Stimulated activated CD8-positive, alpha-beta memory T cell treated with anti-CD3 and anti-CD28 coated beads, Interleukin-15, amount 100 ng/mL, for 1 hour (primary cell): ENCODE results near the gene TMEM52B.

Source experiments
- DNase-seq: peaks from one replicate; pipeline ENCODE4 v3.0.0-alpha.2; 2020; ENCODE audit warnings: low read depth

TMEM52B gene

DNA sequence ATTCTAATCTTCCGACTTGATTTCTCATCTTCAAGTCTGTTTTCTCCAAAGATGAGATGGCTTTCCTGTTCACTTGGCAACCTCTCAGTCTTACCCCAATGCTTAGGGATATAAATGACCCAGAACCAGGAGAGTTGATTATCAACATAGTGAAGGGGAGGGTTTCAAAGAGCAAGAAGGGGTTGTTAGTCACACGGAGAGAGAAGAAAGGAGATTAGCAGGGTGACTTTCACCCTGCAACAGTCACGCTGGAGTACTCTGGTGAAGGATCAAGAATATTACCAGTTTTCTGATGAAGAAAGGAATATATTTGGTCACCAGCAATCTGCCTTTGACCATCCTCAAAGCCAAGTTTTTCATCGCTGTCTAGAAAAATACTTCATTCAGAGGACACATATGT lies at the start of gene TMEM52B:
Gene TMEM52B (plus strand): TSS at position 212 of the 400 bp plus-strand sequence. CDS start 543 bp downstream, outside the sequence.
- no peak for DNase-seq

DNA sequence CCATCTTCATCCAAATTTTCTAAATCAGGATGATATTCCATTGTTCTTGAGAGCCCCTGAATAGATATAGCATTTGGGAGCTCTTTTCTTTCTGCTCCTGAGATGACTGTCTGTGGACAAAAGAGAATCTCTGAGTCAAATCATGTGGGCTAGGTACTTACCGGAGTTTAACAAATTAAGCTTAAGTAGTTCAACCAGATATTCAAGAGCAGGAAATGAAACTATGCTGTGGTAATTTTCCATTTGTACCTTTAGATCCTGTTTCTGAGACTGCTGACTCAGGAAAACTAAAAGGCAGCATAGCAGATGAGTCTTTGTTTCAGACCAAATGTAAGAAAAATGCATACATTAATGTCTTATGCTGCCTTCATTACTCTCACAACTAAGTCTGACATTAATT lies 48.8 kb upstream of the TMEM52B start, which contains the start of gene CLEC7A:
Gene CLEC7A (minus strand): TSS at position 158 of the 400 bp plus-strand sequence. CDS start 117 bp downstream, at position 41.
- no peak for DNase-seq

DNA sequence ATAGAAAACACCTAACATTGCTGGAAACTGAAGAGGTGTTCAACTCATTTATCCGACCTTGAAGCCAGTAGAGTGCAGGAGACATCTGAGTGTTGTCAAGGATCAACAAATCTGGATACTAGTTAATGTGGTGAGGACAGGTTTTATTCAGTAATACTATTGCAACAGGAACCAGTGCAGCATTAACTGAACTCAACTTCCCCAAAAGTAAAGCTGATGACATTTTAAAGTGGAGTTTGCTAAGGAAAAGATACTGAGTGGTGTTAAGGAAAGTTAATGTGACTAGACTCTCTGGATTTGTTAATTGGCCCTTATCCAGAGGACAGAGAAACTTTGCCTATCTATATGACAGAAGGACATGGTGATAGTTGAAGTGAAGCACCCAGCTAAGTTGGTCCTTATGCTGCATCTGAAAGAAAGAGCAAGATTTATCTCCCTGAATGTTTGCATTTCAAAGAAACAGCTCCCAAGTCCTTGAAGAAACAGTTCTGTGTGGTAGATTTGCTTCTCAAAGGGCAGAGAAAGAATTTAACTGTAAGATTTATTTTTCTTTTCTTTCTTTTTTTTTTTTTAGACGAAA lies 47.6 kb upstream of the TMEM52B start:
- DNase-seq, result no peak

DNA sequence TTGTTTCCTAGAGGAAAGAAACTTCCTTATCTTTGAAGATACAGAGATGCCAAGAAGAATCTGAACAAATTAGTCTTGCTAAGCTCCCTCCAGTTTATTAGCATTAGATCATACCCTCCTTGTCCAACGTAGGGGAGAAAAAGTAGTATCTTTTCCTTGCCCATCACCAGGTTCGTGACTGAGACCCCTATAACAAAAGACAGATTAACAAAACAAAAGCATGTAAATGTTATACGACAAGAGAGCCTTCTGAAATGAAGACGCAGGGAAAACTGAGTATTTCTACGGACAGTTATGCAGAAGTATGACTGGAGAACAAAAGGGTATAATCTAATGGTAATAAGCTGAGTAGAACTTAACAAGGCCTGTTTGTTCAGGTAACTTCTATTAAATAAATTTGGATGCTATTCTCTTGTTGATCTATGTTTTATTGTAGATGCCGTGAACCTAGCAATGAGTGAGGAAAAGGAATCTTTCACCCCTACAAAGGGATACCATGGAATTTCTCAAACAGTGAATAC lies 45.9 kb upstream of the TMEM52B start:
- no peak for DNase-seq

DNA sequence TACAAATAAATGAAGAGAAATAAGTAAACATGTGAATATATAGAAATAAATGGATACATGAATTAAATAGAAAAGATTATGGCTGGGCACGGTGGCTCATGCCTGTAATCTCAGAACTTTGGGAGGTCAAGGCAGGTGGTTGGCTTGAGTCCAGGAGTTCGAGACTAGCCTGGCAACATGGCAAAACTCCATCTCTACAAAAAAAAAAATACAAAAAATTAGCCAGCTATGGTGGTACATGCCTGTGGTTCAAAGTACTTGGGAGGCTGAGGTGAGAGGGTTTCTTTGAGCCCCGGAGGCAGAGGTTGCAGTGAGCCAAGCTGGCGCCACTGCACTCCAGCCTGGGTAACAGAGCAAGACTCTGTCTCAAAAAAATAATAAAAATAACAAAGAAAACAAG lies 43.7 kb upstream of the TMEM52B start:
- no peak for DNase-seq

DNA sequence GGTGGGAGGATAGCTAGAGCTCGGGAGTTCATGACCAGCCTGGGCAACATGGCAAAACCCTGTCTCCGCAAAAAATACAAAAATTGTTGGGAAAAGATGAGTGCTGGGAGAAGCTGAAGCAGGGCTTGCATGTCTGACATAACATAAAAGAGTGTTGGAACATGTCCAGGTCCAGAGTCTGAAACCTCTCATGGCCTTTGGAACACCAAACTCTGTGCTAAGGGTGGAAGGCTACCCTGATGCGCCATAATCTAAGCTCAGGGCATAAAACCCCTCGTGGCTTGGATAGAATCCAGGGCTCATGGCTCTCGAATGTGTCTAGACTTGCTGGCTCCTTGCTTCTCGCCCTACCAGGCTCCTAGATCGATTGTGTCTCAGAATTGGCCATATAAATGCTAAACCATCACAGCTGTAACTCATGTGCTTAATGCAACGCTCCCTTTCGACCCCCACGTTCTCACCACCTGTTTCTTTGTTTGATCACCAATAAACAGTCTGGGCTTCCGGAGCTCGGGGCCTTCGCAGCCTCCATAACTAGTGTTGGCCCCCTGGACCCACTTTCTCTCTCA lies 42.1 kb upstream of the TMEM52B start:
- no peak for DNase-seq

DNA sequence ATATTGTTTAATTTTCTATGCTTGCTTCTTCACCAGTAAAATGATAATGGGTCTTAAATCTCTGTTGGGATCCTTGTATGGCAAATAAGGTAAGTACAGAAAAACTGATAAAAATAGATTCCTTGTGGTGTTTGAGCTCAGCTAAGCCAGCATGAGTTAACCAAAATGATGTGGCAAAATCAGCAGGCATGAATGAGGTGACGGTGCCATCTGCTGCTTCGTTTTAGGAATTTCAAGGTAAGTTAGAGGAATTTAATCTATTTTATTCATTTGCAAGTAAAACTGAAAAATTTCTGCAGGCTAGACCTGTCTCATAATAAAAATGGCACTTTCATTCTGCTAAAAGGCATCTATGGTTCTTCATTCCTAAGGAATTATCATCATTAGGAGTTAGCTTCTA lies 38.8 kb upstream of the TMEM52B start:
- no peak for DNase-seq

DNA sequence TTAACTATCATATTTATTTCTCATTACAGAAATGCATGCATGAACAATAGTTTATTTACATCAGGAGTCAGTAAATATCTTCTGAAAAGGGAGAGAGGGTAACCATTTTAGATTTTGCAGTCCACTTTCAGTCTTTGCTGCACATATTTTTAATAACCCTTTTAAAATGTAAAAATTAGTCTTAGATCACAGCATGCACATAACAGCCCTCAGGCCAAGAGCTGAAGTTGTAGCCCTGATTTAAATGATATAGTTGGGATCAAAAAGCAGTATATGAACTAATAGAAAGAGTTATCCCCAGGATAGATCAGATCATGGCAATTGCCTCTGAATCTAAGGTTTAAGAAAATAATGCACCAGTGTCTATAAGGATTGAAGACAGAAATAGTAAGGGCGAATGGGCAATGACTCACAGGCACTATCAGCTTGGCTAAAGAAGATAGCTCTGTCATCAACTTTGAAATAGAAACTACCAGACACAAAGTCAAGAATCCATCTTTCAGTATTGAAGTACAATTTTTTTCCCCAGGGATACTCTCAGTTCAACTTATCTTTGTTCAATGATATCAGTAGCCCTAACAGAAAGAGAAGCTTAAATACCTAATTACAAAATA lies 35.7 kb upstream of the TMEM52B start:
- DNase-seq, result no peak

DNA sequence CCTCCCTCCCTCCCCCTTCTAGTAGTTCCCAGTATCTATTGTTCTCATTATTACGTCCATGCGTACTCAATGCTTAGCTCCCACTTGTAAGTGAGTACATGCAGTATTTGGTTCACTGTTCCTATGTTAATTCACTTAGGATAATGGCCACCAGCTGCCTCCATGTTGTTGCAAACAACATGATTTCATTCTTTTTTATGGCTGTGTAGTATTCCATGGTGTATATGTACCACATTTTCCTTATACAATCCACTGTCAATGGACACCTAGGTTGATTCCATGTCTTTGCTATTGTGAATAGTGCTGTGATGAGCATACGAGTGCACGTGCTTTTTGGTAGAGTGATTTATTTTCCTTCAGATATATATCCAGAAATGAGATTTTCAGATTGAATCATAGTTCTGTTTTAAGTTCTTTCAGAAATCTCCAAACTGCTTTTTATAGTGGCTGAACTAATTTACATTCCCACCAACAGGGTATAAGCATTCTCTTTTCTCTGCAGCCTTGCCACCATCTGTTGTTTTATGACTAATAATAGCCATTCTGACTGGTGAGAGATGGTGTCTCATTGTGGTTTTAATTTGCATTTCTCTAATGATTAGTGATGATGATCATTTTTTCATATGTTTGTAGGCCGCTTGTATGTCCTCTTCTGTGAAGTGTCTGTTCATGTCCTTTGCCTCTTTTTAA lies 31.0 kb upstream of the TMEM52B start:
- no peak for DNase-seq

DNA sequence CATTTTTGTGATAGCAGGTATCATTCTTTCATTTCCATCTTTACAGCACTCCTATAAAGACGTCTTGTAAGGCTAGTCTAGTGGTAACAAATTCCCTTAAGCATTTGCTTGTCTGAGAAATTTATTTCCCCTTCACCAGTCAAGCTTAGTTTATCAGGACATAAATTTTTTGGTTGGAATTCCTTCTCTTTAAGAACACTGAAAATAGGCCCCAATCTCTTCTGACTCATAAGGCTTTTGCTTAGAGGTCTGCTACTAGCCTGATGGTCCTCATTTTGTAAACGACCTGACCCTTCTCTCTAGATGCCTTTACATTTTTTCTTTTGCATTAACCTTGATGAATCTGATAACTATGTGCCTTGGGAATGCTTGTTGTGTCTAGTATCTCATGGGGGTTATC lies 27.2 kb upstream of the TMEM52B start:
- DNase-seq, result no peak

DNA sequence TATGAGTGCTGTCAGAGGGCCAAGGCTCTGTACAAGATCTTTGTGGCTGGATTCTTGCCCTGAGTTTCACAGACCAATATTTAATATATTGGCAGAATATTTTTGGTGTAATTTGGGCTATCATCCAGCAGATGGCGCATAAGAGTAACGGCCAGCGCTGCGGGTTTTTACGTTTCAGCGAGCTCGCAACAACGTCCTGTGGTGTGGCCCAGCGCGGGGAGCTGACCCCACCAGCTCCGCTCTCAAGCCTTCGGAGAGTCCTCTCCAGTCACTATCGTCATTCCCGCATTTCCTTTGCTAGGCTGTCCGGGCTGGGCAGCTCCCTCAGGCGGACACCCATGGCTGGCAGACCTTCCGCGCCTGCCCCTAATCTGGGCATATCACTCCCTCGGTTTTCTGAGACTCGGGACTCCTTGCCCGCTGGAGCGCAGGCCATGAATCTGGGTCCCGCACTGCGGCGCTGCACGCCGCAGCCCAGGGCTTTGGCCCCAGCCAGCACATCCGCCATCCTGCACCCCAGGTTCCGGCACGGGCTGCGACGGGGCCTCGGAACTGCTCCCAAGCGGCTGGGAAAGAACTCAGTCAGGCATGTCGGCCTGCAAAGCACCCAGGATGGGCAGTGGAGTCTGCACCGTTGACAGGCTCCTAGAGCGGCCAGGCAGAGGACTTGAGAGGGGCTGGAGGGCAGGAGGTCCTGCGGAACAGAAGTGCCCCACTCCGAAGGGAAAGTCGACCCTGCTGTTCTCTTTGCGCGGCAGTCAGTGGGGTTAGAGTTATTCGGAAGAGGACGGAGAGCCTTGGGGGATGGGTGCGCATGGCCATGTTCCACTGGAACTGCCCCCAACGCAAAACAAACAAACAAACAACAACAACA lies 25.3 kb upstream of the TMEM52B start:
- DNase-seq, result peak; percentile 14

DNA sequence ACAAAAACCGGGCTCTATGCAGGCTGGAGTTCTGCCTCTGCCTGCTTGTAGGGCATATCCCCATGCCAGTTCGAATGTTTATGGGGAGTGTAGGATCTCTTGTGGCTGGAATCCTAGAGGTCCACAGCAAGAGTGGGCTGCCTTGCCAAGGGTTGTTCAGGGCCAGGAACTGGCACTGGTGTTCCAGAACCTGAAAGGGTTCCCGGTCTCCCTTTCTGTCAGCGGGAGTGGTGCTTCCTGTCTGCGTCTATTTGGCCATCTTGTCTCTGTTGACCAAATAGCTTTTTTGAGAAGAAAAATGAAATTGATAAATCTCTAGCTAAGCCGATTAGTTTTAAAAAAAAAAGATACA lies 24.7 kb upstream of the TMEM52B start:
- no peak for DNase-seq

DNA sequence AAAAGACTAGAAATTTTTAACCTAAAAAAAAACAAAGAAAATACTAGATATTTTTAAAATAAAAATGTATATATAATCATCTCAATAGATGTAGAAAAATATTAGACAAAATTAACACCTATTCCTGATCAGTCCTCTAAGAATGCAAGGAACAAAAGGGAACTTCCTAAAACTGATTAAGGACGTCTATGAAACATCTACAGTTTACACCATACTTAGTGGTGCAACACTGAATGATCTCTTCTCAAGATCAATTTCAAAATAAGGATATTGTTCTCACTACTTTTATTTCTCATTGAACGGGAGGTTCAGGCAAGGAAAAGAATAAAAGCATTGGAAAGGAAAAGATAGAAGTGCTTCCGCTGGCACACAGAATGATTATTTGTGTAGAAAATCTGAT lies 22.9 kb upstream of the TMEM52B start:
- no peak for DNase-seq

DNA sequence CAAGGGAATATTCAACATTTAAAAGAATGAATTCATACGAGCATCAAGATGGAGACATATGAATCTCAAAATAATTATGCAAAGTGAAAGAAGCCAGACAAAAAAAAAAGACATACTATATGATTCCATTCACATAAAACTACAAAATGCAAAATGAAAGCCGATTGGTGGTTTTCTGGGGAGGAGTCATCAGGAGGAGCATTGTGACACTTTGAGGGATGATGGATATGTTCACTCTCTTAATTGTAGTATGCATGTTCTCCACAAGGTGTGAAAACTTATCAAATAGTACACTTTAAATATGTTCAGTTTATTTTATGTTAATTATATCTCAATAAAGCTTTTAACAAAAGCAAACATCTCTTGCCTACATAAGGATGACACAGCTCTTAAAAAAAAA lies 20.4 kb upstream of the TMEM52B start:
- no peak for DNase-seq

DNA sequence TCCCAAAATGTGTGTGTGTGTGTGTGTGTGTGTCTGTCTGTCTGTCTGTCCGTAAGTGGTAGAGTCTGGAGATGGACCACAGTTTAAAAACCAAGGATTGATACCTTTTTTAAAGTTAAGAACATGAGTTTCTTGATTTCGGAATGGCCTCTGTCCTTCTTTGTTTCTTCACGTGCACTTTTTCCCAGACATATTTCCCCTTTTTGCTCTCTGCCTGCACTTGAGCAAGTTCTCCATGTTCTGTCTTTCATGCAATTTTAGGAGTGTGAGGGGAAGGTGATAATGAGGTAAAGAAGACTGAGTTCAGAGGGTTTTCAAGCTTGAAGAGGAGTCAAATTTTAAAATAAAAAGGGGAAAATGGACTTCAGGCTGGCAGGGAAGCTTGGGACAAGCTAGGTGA lies 19.6 kb upstream of the TMEM52B start:
- DNase-seq, result no peak

DNA sequence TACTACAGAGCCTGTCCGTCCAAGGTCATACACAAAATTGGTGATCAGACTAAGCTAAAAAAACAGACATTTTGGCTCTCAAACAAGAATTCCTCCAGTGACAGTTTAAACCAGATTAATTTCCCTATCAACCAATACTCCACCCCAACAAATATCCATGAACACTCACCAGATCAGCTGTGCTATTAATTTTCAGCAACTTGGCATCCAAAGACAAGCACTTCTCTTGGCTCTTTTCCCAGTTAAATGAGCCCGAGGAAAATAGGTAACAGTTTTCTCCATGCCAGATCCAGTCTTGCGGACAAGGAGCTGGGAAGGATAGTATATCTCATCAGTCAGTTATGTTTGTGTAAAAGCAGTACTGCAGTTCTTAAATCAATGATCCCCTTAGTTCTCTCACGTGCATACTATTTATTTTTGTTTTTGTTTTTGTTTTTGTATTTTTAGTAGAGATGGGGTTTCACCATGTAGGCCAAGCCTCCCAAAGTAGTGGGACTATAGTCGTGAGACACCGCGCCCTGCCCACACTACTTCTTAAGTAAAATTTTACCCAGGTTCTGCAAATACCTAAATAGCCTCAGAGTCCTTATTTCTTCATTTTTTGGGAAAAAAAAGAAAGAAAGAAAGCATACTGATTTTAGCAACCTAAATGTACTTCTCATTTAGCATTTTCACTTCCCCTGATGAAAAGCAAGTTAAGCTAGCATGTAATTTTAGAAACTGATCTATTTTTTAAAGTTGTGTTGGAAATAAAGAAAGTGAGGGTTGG lies 18.0 kb upstream of the TMEM52B start:
- DNase-seq, result no peak

DNA sequence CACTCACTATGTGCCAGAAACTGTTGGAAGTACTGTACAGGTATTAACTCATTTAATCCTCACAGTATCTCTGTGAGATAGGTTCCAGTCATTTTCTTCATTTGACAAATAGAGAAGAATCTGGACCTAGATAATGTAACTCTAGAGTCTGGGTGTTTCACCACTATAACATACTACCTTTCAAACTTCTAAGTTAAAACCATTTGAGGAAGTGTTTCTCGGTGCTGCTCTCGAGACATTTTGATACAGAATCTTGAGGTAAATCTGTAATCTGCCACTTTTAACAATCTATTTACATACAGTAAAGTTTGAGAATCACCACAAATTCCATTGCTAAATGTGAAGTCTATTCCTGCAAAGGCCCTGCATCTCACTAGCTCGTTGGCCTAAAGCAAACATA lies 15.7 kb upstream of the TMEM52B start:
- no peak for DNase-seq

DNA sequence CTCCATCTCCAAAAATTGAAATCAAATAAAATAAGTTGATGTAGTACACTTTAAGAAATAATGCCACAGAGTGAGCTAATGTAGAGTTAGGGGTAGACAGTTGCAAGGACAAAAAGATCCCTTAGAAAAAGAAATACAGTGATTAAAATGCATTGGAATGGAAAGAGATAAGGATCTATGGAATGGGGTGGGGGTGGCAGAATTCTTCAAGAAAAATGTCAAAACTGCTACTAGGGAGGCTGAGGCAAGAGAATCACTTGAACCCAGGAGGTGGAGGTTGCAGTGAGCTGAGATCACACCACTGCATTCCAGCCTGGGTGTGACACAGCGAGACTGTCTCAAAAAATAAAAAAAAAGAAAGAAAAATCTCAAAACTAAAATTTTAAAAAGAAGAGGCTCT lies 13.4 kb upstream of the TMEM52B start:
- DNase-seq, result no peak

DNA sequence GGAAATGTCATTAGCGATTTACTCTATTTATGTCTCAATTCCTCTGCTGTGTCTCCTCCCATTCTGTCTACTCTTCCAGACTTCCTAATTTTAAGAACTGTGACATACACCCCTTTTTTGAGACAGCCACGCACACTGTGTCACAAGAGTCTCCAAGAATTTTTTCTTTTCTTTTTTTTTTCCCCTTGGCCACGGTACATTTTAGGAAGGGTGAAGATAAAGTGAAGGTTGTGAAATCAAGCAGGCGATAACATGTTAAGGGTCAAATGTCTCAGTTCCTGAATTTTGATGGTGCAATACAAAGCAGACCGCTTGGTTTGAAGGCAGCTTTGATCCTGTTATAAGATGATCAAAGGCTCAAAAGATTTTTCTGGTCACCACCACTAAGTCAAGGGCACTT lies 11.2 kb upstream of the TMEM52B start:
- DNase-seq, result no peak

DNA sequence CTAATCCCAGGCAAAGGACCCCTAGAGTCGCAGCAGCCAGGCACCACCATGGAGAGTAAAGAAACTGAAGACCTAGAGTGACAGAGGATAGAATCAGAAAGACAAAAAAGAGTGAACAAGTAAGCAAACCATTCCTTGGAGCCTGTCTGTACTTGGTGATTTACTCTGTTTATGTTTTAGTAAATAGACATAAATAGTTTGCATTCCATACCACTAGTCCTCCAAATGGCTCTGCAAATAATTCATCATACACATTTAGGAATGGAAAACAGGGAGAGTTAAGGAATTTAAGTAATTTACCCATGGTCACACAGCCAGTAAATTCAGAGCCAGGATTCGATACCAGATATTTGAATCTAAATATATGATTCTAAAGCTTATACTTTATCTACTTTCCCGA lies 9.7 kb upstream of the TMEM52B start:
- no peak for DNase-seq

DNA sequence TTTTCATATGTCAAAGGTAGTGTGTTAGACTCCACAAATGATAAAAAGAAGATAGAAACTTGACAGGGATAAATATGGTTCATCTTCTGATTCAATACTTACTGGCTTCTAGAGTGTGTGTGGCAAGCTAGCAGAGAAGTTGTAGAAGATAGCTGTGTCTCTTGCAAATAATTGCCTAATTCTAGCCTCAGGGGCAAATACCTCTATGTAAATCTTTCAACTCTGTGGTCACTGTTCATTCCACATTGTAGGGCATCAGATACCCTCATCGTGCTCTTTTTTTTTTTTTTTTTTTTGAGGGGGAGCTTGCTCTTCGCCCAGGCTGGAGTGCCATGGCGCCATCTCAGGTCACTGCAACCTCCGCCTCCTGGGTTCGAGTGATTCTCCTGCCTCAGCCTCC lies 8.6 kb upstream of the TMEM52B start:
- no peak for DNase-seq
